Panc1 (cell line): ENCODE measurements around the gene SIK2.
"Not testable (repeated sequence)": the region's sequence is repeated elsewhere in the genome, so short reads cannot be mapped to it uniquely, and the experiment has no call there.

Source experiments
- POLR2AphosphoS5 ChIP-seq: IDR thresholded peaks from 2 replicates; pipeline ENCODE4 v1.6.1; 2012; ENCODE audit warnings: mild to moderate bottlenecking, low read depth, low read length, moderate library complexity
- SIN3A ChIP-seq: IDR thresholded peaks from 2 replicates; pipeline ENCODE4 v1.6.1; 2012; ENCODE audit warnings: low read depth, mild to moderate bottlenecking, low read length, moderate library complexity, borderline replicate concordance; ENCODE audit not compliant: insufficient read depth
- TF ChIP-seq, protein P1 (sequence below): fragments of 450-650 bp; IDR thresholded peaks from 2 replicates; pipeline ENCODE4 v1.5.1; 2017; ENCODE audit warnings: mild to moderate bottlenecking

DNA sequence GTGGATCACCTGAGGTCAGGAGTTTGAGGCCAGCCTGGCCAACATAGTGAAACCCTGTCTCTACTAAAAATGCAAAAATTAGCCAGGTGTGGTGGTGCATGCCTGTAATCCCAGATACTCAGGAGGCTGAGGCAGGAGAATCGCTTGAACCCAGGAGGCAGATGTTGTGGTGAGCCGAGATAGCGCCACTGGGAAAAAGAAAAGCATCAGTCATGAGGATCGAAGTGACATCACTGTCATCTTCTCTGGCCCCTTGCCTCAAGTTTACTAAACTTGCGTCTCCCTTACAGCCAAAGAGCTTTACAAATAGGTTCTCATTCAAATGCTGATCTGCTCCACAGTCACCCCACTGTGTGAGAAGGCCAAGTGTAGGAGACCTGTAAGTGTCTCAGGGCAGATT is 169.0 kb downstream of the SIK2 start:
- TF ChIP-seq, protein P1, sequence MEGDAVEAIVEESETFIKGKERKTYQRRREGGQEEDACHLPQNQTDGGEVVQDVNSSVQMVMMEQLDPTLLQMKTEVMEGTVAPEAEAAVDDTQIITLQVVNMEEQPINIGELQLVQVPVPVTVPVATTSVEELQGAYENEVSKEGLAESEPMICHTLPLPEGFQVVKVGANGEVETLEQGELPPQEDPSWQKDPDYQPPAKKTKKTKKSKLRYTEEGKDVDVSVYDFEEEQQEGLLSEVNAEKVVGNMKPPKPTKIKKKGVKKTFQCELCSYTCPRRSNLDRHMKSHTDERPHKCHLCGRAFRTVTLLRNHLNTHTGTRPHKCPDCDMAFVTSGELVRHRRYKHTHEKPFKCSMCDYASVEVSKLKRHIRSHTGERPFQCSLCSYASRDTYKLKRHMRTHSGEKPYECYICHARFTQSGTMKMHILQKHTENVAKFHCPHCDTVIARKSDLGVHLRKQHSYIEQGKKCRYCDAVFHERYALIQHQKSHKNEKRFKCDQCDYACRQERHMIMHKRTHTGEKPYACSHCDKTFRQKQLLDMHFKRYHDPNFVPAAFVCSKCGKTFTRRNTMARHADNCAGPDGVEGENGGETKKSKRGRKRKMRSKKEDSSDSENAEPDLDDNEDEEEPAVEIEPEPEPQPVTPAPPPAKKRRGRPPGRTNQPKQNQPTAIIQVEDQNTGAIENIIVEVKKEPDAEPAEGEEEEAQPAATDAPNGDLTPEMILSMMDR, result not testable (repeated sequence)
- TF ChIP-seq SIN3A, POLR2AphosphoS5: not testable (repeated sequence)
